Stimulated activated CD8-positive, alpha-beta memory T cell treated with anti-CD3 and anti-CD28 coated beads, Interleukin-15, amount 100 ng/mL, for 4 hours (primary cell): ENCODE data around the gene TNNI3.
"Not testable (repeated sequence)": the region's sequence is repeated elsewhere in the genome, so short reads cannot be mapped to it uniquely, and the experiment has no call there.

ENCODE experiments used
- DNase-seq, 2 donors: peaks; one replicate each; pipeline ENCODE4 v3.0.0-alpha.2; 2020; ENCODE audit warnings: low read depth in 2 of 2

Gene TNNI3

GRCh38 chr19:55113570-55114039 lies 43.9 kb downstream of the TNNI3 start:
- DNase-seq, result no peak

GRCh38 chr19:55112777-55113569 lies 44.6 kb downstream of the TNNI3 start:
- DNase-seq, result no peak

- no peak for DNase-seq
Observed at GRCh38 chr19:55112246-55112776, 45.2 kb downstream of the TNNI3 start.

GRCh38 chr19:55111238-55111831 lies 46.2 kb downstream of the TNNI3 start:
- DNase-seq, result no peak

GRCh38 chr19:55109527-55110291 lies 47.8 kb downstream of the TNNI3 start:
- no peak for DNase-seq

GRCh38 chr19:55107252-55107651 lies 50.3 kb downstream of the TNNI3 start:
- not testable (repeated sequence) for DNase-seq

- DNase-seq, result no peak
Observed at GRCh38 chr19:55106591-55106990, 50.9 kb downstream of the TNNI3 start.

- no peak for DNase-seq
Observed at GRCh38 chr19:55105237-55105636, 52.3 kb downstream of the TNNI3 start.

GRCh38 chr19:55103190-55103589 lies 54.3 kb downstream of the TNNI3 start:
- no peak for DNase-seq
